WTC11 (cell line): ENCODE measurements around the gene GSDMA. TPM values are rescaled to one million over a fixed set of nuclear protein-coding genes. Genes with fewer than 3 reads are reported as not detected.
A peak's percentile ranks its signal among the peaks of the same experiment; 100 is the strongest.

ENCODE experiments used
- ATAC-seq: fragments of 200-7000 bp; cut with Tn5 transposase; 2 replicates; pipeline ENCODE4 v1.10.0; 2021; ENCODE audit warnings: mild to moderate bottlenecking, moderate library complexity
- CTCF ChIA-PET: fragments of 300-600 bp; sonication (Branson Sonifier 250); formaldehyde crosslinking; loops from one replicate; lab custom pipeline; 2021; ENCODE audit warnings: antibody characterized with exemption; lab: Charles Lee
- POLR2A ChIA-PET: fragments of 350-600 bp; sonication (Branson Sonifier 250); formaldehyde crosslinking; loops from one replicate; lab custom pipeline; 2021; ENCODE audit warnings: antibody characterized with exemption; lab: Charles Lee
- DNase-seq: peaks from one replicate; pipeline ENCODE4 v3.0.0; 2021; ENCODE audit warnings: low spot score
- H3K27ac Mint-ChIP-seq: 2 replicates; pipeline ENCODE4 v1.8.0; 2021; ENCODE audit warnings: mixed read lengths
- H3K27me3 Mint-ChIP-seq: 2 replicates; pipeline ENCODE4 v1.8.0; 2021; ENCODE audit warnings: low read depth, mild to moderate bottlenecking, moderate library complexity, mixed read lengths
- H3K36me3 Mint-ChIP-seq: 2 replicates; pipeline ENCODE4 v1.8.0; 2021; ENCODE audit warnings: mixed read lengths
- H3K4me1 Mint-ChIP-seq: 2 replicates; pipeline ENCODE4 v1.8.0; 2022; ENCODE audit warnings: mixed read lengths
- H3K4me3 Mint-ChIP-seq: 2 replicates; pipeline ENCODE4 v1.8.0; 2021; ENCODE audit warnings: mild to moderate bottlenecking, moderate library complexity, mixed read lengths
- H3K9me3 Mint-ChIP-seq: 2 replicates; pipeline ENCODE4 v1.8.0; 2021; ENCODE audit warnings: mixed read lengths
- ATF3 ChIP-seq: sonication (generic); formaldehyde crosslinking; conservative IDR thresholded peaks from 2 replicates; pipeline ENCODE4 v1.8.1; 2022; ENCODE audit warnings: mild to moderate bottlenecking, missing genetic modification reagents
- ATF6 ChIP-seq: sonication (generic); formaldehyde crosslinking; IDR thresholded peaks from 2 replicates; pipeline ENCODE4 v1.8.1; 2023; ENCODE audit warnings: mild to moderate bottlenecking, missing genetic modification reagents
- E2F5 ChIP-seq: sonication (generic); formaldehyde crosslinking; IDR thresholded peaks from 2 replicates; pipeline ENCODE4 v1.8.1; 2022; ENCODE audit warnings: mild to moderate bottlenecking, moderate library complexity, missing genetic modification reagents
- ERG ChIP-seq: fragments of 250-450 bp; sonication (Bioruptor Pico); IDR thresholded peaks from 2 replicates; pipeline ENCODE4 v1.8.0; 2021; ENCODE audit warnings: mild to moderate bottlenecking
- FOXP1 ChIP-seq: sonication (generic); formaldehyde crosslinking; IDR thresholded peaks from 2 replicates; pipeline ENCODE4 v1.8.0; 2022; ENCODE audit warnings: missing genetic modification reagents, mild to moderate bottlenecking, moderate library complexity, borderline replicate concordance
- HMGXB4 ChIP-seq: sonication (generic); formaldehyde crosslinking; IDR thresholded peaks from 2 replicates; pipeline ENCODE4 v1.8.1; 2023; ENCODE audit warnings: mild to moderate bottlenecking, moderate library complexity, missing genetic modification reagents
- JUN ChIP-seq: sonication (generic); formaldehyde crosslinking; IDR thresholded peaks from 2 replicates; pipeline ENCODE4 v1.8.0; 2023; ENCODE audit warnings: mild to moderate bottlenecking, missing genetic modification reagents
- MLX ChIP-seq: sonication (generic); formaldehyde crosslinking; IDR thresholded peaks from 2 replicates; pipeline ENCODE4 v1.8.1; 2023; ENCODE audit warnings: mild to moderate bottlenecking, missing genetic modification reagents, moderate library complexity
- SP1 ChIP-seq: sonication (generic); formaldehyde crosslinking; conservative IDR thresholded peaks from 2 replicates; pipeline ENCODE4 v1.8.1; 2022; ENCODE audit warnings: missing genetic modification reagents
- TCF7 ChIP-seq: sonication (generic); formaldehyde crosslinking; IDR thresholded peaks from 2 replicates; pipeline ENCODE4 v1.8.0; 2022; ENCODE audit warnings: mild to moderate bottlenecking, low read depth, missing genetic modification reagents, moderate library complexity
- TEAD4 ChIP-seq: sonication (generic); formaldehyde crosslinking; IDR thresholded peaks from 2 replicates; pipeline ENCODE4 v1.8.0; 2022; ENCODE audit warnings: mild to moderate bottlenecking, missing genetic modification reagents
- ZNF219 ChIP-seq: sonication (generic); formaldehyde crosslinking; IDR thresholded peaks from 2 replicates; pipeline ENCODE4 v1.8.0; 2023; ENCODE audit warnings: missing genetic modification reagents, mild to moderate bottlenecking, borderline replicate concordance
- ZNF317 ChIP-seq: sonication (generic); formaldehyde crosslinking; IDR thresholded peaks from 2 replicates; pipeline ENCODE4 v1.8.1; 2023; ENCODE audit warnings: low read depth, mild to moderate bottlenecking, moderate library complexity, missing genetic modification reagents, borderline replicate concordance
- ZNF423 ChIP-seq: fragments of 250-450 bp; sonication (Bioruptor Pico); IDR thresholded peaks from 2 replicates; pipeline ENCODE4 v2.1.2; 2022; ENCODE audit warnings: mild to moderate bottlenecking, moderate library complexity
- total RNA-seq: library from RNA; stranded (reverse); gene quantifications from 3 replicates; pipeline ENCODE4 v1.2.3, GENCODE V29; 2021

Gene GSDMA
- total RNA-seq, 1 experiment from 2014 or later = not detected

GRCh38 chr17:39950871-39951348 lies 11.9 kb upstream of the GSDMA start:
- TF ChIP-seq ATF3 (CRISPR knock-in tag) = no peak
- no peak for TF ChIP-seq E2F5
- no peak for TF ChIP-seq JUN (CRISPR knock-in tag)
- no peak for TF ChIP-seq HMGXB4 (CRISPR knock-in tag)
- TF ChIP-seq TCF7 (CRISPR knock-in tag) = no peak
- TF ChIP-seq ZNF317 = no peak
- no peak for TF ChIP-seq ERG (CRISPR knock-in tag)
- no peak for TF ChIP-seq MLX (CRISPR knock-in tag)
- no peak for TF ChIP-seq SP1 (CRISPR knock-in tag)
- no peak for TF ChIP-seq ATF6 (CRISPR knock-in tag)
- TF ChIP-seq, all 79 proteins: peak for 0
- ATAC-seq = no peak
- POLR2A ChIA-PET = interaction anchor here (0.6 kb wide), 1 partner anchor 11 kb away, joined by 3 read pairs; no protein-coding TSS in a partner anchor
- CTCF ChIA-PET = interaction anchor here (0.5 to 2.3 kb wide), 5 partner anchors 8 to 197 kb away, joined by 3 to 8 read pairs (median 5); no protein-coding TSS in a partner anchor
- DNase-seq = no peak
- no peak overlapping the region for H3K4me3 Mint-ChIP-seq
- H3K4me1 Mint-ChIP-seq = peaks cover 28% of the 10 kb centered on the region
- peaks cover 17% of the 10 kb centered on the region for H3K27me3 Mint-ChIP-seq
- H3K27ac Mint-ChIP-seq = no peak overlapping the region
- no peaks in the 10 kb centered on the region for H3K9me3 Mint-ChIP-seq
- no peaks in the 10 kb centered on the region for H3K36me3 Mint-ChIP-seq

- H3K4me1 Mint-ChIP-seq = peaks cover 28% of the 10 kb centered on the region
- peaks cover 17% of the 10 kb centered on the region for H3K27me3 Mint-ChIP-seq
- peak overlapping the region; percentile 78 for H3K27ac Mint-ChIP-seq
- ChIA-PET CTCF (interaction anchor here (0.9 to 1.7 kb wide), 4 partner anchors 76 to 331 kb away, joined by 3 to 5 read pairs (median 3); partner anchors contain the start of genes MED24 and MIEN1), POLR2A (no interaction called here)
- no peaks in the 10 kb centered on the region for H3K9me3 Mint-ChIP-seq
- peak; percentile 27; the same call in 1 of the 2 replicates for TF ChIP-seq FOXP1
- peak; percentile 58; the same call in 1 of the 2 replicates for TF ChIP-seq ZNF423 (CRISPR knock-in tag)
- TF ChIP-seq TEAD4 (CRISPR knock-in tag) = no peak
- TF ChIP-seq ZNF219 (CRISPR knock-in tag) = no peak
- peak overlapping the region; percentile 72 for H3K4me3 Mint-ChIP-seq
- no peaks in the 10 kb centered on the region for H3K36me3 Mint-ChIP-seq
- no peak for DNase-seq
- no peak for ATAC-seq
Observed at GRCh38 chr17:39951924-39952679, 10.7 kb upstream of the GSDMA start.
